GM12864 (cell line): ENCODE measurements around the gene MED25.

Experiments
- DNase-seq: peaks from one replicate; pipeline ENCODE4 v3.0.0-alpha.2; 2011; ENCODE audit warnings: low read depth
- H3K4me3 ChIP-seq: 2 replicates; pipeline ENCODE4 v1.5.1; 2011; ENCODE audit warnings: mild to moderate bottlenecking, low read depth, low read length, control low read depth
- TF ChIP-seq, protein P1 (sequence below): IDR thresholded peaks from 2 replicates; pipeline ENCODE4 v1.5.1; 2011; ENCODE audit warnings: low read depth, mild to moderate bottlenecking, moderate library complexity, low read length, control low read depth, inconsistent platforms; ENCODE audit errors: missing control alignments

The MED25 gene

DNA sequence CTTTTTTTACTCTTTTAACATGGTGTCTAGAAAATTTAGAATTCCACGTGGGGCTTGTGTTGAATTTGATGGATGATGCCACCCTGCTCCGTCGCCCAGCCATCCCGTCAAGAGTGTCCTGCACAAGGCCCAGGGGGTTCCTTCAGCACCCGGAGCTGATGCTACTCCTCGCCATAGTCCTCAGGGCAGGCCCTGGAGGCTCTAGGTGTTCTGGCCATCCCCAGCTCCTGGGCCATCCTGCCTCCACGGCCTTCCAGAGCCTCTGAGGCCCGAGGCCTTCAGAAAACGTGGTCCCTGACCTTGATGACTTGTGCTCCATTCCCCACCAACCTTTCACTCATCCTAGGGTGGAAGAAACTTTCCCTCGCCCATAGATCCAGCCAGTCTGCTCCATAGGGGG is 55.7 kb downstream of the MED25 start:
- H3K4me3 ChIP-seq = no peak overlapping the region
- TF ChIP-seq, protein P1, sequence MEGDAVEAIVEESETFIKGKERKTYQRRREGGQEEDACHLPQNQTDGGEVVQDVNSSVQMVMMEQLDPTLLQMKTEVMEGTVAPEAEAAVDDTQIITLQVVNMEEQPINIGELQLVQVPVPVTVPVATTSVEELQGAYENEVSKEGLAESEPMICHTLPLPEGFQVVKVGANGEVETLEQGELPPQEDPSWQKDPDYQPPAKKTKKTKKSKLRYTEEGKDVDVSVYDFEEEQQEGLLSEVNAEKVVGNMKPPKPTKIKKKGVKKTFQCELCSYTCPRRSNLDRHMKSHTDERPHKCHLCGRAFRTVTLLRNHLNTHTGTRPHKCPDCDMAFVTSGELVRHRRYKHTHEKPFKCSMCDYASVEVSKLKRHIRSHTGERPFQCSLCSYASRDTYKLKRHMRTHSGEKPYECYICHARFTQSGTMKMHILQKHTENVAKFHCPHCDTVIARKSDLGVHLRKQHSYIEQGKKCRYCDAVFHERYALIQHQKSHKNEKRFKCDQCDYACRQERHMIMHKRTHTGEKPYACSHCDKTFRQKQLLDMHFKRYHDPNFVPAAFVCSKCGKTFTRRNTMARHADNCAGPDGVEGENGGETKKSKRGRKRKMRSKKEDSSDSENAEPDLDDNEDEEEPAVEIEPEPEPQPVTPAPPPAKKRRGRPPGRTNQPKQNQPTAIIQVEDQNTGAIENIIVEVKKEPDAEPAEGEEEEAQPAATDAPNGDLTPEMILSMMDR = no peak
- no peak for DNase-seq

DNA sequence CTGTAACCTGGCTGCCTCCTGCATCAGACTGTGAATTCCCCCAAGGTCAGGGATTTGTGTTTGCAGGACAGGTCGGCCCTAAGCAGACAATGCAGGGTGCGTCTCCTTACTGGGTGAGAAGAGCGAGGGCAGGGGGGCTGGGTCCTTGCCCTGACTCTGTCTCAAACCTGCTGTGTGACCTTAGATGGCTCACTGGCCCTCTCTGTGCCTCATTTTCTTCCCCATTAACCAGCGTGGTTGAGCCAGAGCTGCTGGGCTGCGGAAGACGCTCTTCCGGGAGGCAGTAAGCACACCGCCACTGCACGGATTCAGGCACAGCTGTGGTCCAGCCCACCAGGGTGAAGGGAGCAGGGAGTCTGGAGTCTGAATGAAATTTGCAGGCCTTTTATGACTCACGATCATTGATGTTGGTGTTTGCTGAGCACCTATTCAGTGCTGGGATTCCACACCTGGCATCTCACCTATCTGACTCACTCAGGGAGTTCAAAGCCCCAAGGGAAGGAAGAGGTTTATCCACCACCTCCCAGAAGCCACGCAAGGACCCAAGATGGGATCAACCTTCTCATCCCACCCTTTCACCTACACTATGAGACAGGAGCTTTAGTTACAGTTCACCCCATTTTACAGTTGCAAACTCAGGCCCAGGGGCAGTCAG is 56.5 kb downstream of the MED25 start:
- no peak overlapping the region for H3K4me3 ChIP-seq

DNA sequence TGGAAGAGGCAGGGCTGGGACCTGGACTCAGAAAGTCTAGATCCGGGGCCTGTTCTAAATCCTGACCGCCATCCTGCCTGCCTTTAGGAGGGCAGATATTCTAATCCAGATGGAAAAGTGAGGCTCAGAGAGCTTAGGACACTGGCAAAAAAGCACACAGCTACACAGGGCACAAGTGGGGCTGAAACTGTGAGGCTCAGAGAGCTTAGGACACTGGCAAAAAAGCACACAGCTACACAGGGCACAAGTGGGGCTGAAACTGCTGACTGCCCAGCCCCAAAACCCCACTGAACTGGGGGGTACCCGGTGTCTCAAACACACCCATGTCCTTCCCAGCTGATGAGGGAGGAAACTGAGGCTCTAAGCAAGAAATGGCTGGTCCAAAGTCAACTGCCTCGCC is 57.1 kb downstream of the MED25 start:
- H3K4me3 ChIP-seq = peak overlapping the region; percentile 89
- TF ChIP-seq, protein P1 = no peak
- DNase-seq = no peak

More for the DNA sequence above, 56.5 kb downstream of the MED25 start:
- TF ChIP-seq, protein P1 = no peak
- no peak for DNase-seq

DNA sequence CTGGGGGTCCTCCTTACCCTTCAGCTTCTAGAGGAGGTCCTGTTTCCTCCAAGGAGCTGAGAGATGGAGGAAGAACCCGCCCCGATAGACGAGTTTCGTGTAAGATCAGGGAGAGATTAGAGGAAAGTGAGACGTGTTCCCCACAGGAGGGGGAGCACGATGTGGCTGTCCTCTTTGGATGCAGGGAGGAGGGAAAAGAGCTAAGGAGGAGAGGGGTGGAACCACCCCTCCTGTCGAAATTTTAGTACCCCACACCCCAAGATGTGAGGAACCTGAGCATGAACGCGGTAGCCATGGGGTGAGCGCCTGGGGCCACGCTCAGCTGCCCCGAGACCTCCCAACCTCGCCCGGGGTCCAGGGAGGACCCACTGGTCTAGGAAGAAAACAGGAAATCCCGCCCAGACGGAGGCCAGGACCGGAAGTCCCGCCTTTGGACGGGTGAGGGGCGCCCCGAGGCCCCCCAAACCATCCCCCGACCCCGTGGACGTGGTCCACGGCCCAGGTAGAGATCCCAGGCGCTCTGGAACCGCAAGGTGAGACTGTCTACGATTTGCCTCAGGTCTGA is 57.9 kb downstream of the MED25 start:
- H3K4me3 ChIP-seq = peak overlapping the region; percentile 89
- TF ChIP-seq, protein P1 = no peak
- DNase-seq = no peak

DNA sequence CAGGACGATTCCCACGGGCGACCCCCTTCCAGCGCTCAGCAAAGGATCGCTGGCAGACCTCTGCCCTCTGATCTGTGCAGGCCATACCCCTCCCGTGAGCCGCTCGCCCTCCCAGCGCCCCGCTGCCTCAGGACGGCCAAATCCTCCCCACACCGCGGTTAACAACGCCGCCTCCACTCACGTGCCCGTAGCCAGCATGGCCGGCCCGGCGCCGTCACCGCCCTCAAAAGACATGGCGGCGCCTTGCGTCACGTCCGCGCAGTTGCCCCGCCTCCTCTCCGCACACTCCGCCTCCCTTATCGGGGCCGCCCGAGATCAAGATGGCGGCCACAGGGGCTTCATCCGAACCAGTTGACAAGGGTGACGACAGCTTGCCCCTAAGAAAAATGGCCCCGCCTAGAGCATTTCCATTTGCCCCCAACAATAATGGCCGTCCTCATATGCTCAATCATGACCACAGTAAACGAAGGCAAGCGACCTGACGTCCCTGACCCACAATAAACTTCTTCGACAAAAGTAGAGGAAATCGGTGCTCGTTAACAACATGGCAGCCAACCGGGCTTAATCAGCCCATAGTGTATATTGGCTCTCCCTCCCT is 58.4 kb downstream of the MED25 start:
- DNase-seq = peak; percentile 96
- peak overlapping the region; percentile 89 for H3K4me3 ChIP-seq
- TF ChIP-seq, protein P1 = no peak

DNA sequence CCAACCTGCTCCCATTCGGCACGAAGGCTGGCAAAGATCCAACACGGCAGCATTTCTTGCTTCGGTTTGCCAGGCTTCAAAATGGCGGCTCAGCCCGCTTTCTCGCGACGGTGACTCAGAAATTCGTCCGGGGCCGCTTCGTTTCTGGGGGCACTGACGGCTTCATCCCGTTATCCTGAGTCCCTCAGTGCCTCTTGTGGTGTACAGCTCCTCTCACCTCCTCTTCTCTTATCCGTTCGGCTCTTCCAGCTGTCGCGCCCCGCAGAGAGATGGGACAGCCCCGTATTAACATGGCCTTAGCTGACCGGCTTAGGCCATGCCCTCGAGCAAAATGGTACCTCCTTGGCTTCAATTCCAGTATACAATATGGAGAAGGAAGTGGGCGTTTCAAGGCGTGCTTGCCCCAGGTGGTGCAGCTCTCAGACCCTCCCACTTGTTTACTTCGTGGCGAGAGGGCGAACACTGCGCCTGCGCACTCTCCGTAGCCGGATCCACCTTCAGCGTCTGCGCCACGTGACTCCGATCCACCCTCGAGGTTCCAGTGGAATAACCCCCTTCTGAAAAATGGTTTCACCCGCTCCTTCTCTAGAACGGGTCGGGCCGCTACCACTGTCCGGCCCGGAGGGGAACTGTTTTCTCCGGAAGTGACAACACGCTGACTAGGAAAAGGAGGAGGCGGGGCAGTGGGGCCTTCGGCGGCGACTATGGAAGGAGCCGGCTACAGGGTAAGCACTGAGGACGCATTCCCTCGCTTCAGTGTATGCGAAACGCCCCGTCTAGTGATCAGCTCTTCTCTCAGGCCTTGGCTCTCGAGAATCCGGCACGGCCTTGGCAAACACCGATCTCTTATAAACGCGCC is 59.2 kb downstream of the MED25 start, which contains the start of the genes AKT1S1 and TBC1D17:
Gene AKT1S1, minus strand, starts transcription at position 336 of the 859 bp plus-strand sequence. CDS start 4,060 bp downstream, outside the sequence.
Gene TBC1D17, plus strand, starts transcription at position 683 of the 859 bp plus-strand sequence. Its CDS starts 22 bp downstream, at position 705.
- TF ChIP-seq, protein P1 = no peak
- peak within 1 kb of the TSS; percentile 89 for H3K4me3 ChIP-seq
- peak; percentile 100 for DNase-seq
